HPDE6-E6E7 (cell line): ENCODE measurements around the gene RNU7-1.

ENCODE experiments used
- DNase-seq: peaks from one replicate; pipeline ENCODE4 v3.0.0; 2011; ENCODE audit warnings: missing footprints; ENCODE audit errors: extremely low spot score

The RNU7-1 gene

DNA sequence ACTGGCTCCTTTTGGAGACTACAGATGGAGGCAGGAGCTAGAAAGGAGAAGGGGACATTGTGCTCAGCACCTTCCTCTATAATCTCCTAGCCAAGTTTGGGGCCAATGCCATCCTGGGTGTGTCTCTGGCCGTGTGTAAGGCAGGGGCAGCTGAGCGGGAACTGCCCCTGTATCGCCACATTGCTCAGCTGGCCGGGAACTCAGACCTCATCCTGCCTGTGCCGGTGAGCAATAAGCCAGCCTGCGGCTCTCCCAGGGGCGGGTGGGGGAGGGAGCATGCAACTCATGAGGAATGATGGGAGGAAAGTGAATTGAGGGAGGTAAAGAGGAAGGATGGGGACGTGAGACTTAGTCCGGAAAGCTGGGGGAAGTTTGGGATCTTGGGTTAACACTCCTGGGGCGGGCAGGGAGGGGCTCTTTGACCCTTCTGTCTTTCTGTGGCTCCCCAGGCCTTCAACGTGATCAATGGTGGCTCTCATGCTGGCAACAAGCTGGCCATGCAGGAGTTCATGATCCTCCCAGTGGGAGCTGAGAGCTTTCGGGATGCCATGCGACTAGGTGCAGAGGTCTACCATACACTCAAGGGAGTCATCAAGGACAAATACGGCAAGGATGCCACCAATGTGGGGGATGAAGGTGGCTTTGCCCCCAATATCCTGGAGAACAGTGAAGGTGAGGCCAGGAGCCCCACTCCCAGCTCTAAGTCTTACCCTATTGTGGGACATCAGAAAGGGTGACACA, 26.0 kb upstream of the RNU7-1 start:
- no peak for DNase-seq

DNA sequence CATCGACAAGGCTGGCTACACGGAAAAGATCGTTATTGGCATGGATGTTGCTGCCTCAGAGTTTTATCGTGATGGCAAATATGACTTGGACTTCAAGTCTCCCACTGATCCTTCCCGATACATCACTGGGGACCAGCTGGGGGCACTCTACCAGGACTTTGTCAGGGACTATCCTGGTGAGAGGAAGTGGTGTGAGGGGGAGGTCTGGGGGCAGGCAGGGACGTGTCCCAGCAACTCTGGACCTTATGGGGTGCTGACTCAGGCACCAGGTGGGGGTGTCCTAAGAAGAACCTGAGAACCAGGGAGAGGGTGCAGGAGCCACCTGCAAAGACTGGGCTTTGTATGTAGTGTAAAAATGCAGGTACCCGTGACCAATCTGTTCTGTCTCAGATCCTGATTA, 24.0 kb upstream of the RNU7-1 start:
- peak; percentile 58 for DNase-seq

DNA sequence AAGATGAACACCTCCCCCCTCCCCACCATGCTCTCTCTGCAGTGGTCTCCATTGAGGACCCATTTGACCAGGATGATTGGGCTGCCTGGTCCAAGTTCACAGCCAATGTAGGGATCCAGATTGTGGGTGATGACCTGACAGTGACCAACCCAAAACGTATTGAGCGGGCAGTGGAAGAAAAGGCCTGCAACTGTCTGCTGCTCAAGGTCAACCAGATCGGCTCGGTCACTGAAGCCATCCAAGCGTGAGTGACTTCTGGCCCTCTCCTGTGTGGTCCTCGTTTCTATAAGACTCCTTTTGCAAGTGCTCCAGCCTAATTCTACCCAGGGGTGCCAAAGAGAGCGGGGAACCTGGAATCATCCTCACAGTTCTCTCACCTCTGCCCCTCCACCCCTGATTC, 22.1 kb upstream of the RNU7-1 start:
- DNase-seq: no peak

DNA sequence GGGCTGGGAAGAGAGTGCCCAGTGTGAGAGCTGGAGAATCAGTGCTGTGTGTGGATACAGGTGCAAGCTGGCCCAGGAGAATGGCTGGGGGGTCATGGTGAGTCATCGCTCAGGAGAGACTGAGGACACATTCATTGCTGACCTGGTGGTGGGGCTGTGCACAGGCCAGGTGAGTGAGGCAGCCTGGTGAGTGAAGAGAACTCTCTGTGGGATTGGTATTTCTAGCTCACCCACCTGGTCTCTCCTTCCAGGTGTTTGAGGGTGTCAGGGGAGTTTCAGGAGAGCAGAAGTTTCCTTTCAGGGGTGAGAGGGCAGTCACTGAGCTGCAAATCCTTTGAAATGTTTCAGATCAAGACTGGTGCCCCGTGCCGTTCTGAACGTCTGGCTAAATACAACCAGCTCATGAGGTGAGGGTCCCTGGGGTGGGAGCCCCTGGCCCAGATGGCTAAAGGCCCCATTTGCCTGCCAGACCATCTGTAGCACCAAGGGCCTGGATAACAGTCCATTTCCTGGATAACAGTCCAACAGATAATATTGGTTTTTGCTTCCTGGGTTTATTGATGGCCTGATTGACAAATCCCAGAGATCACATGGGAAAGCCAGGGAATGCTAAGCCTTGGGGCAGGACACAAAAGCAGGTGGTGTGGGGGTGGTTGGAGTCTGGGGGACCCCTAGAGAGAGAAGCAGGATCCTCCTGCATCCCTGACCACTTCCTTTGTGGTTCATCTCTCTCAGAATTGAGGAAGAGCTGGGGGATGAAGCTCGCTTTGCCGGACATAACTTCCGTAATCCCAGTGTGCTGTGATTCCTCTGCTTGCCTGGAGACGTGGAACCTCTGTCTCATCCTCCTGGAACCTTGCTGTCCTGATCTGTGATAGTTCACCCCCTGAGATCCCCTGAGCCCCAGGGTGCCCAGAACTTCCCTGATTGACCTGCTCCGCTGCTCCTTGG, 21.3 kb upstream of the RNU7-1 start:
- DNase-seq: no peak

DNA sequence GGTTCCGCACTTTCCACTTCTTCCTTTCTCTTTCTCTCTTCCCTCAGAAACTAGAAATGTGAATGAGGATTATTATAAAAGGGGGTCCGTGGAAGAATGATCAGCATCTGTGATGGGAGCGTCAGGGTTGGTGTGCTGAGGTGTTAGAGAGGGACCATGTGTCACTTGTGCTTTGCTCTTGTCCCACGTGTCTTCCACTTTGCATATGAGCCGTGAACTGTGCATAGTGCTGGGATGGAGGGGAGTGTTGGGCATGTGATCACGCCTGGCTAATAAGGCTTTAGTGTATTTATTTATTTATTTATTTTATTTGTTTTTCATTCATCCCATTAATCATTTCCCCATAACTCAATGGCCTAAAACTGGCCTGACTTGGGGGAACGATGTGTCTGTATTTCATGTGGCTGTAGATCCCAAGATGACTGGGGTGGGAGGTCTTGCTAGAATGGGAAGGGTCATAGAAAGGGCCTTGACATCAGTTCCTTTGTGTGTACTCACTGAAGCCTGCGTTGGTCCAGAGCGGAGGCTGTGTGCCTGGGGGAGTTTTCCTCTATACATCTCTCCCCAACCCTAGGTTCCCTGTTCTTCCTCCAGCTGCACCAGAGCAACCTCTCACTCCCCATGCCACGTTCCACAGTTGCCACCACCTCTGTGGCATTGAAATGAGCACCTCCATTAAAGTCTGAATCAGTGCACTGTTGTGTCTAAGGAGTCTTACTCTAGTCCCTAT, 20.4 kb upstream of the RNU7-1 start:
- DNase-seq: no peak

DNA sequence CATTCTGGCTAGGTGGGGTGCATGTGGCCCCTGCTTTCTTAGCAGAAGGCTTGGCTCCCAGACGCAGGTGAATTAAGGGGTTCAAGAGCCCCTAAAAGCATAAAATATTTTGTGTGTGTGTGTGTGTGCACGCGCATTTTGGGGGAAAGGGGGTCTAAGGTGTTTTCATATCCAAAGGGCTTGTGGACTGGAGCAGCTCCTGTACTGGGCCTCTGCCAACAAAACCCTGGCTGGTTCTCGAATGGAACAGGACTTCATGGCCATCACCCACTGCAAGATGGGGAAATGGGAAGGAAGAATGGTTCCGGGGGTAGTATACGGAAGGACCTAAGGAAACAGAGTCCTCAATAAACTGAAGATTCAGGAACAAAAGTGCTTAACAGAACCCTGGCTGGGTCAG, 19.8 kb upstream of the RNU7-1 start:
- DNase-seq: no peak

DNA sequence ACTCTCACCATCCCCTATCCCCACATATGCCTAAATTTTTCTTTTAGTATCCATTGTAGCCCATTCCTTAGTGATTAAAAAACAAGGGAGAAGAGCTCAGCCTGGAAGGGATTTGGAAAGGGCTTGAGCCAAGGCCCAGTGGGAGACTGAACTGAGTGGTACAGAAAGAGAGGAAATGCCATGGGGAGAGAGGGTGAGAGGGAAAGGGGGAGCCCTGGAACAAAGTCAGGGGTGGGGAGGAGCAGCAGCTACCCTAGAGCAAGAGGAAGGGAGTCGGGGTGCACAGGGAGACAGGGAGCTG, 18.4 kb upstream of the RNU7-1 start:
- DNase-seq: no peak

DNA sequence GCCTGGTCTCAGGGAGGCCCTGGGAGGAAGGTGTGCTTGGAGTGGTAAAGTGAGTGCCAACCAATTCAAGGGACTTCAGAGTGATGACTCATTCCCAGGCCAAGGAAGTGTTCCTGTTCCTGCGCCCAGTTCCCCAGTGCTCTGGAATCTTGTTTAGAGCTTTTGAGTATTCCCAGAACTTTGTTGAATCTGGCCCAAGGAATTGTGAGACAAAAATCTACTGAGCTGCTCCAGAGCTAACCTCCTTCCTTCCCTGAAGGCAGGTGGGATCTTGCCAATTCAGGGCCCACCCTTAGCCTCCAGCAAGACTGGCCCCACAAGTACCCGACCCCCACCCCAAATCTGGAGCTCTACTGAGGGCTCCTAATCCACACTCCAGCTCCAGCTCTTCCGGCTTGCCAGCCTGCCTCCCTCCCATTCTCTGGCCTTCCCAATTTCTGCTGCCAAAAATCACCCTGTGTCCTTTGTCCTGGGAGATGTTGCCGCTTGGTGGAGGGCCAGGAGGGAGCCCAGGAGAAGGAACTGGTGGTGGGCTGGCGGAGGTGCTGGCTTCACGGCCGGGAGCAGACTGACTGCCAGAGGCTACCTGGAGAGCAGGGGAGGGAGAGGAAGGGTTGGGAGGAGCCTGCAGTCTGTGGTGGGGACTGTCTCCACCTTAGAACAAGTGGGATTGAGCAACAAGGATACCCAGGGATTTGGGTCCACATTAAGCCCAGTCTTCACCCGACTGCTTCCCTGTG, 17.9 kb upstream of the RNU7-1 start:
- DNase-seq: no peak

DNA sequence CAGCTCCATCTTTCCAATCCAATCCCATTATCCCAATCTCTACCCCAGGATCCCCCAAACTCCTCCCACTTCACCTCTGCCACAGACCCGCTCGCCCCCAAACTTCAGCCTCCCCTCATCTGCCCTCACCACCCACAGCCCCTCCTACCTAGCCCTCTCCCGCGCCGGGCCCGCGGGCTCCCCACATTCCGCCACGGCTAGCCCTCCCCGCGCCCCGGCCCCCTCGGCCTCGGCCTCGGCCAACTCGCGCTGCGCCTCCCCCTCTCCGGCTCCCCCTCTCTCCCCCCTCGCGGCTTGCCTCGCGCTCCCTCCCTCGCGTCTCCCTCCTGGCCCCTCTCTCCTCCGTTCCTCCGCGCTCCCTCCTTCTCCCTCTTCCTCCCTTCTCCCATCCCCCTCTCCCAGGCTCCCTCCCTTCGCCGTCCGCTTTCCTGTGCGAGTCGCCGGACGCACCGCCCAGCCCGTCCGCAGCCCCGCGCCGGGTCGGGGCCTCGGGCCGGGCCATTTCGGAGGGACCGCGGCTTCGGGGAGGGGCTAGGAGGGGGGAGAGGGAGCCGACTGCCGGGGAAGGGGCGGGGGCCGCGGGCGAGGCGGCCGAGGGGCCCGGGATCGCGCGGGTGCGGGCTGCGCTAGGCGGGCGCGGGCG, 16.1 kb upstream of the RNU7-1 start, which contains the start of gene ATN1:
Gene ATN1, plus strand, starts transcription at position 581 of the 643 bp plus-strand sequence. CDS start 6,043 bp downstream, outside the sequence.
- DNase-seq: no peak

DNA sequence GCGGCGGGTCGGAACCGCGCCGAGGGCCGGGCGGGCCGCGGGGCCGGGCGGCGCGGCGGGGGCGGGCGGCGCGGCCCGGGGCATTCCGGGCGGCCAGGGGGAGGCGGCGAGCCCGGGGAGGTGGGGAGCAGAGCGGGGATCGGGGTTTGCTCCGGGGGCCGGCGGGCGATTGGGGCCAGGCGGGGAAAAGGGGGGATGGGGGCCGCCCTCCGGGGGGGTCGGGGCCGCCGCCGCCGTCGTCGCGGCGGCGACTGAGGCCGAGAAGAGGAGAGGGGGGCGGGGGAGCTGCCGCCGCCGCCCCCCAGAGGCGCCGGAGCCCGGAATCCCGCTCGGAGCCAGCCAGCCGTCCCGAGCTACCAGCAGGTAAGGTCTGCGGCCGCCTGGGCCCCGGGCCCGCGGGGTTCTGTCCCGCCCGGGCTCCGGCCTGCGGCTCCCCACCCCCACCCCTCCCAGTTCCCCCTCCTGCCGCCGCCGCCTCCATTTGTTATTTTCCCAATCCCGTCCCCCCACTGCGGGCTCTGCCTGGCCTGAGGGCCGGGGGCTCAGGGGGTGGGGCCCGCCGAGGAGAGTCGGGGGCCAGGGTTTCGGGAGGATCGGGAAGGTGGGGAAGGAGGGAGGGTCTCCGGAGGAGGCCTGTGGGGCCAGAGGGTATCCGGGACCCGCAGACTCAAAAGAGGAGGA, 15.5 kb upstream of the RNU7-1 start:
- DNase-seq: no peak

DNA sequence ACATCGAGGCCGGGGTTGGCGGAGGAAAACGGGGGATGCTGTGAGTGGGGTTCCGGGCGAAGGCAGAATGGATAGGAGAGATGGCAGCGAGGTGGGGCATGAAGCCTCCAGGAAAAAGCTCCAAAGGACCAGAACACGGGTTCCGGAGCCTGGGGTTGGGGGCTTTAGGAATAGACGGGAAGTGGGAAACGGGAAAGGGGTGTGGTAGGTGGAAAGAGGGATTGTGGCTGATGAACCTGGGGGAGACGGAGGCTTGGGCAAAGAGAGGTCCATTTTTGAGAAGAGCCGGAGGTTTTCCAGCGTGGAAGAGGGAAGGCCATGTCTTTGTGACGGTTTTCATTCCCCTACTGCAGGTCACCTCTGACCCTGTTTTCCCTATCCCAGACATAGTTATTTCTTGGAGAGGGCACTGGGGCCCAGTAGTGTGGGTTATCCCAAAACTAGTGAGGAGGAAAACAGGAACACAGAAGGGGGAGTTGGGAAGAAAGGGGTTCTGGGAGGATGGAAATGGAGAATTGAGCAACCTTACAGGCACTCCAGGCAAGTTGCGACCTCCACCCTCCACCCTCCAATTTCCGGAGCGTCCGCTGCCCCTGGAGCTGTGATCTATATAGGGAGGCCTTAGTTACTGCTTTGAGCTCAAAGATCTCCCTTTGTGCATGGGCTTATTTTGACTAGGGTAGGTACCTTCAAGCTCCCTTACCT, 14.8 kb upstream of the RNU7-1 start:
- DNase-seq: no peak

DNA sequence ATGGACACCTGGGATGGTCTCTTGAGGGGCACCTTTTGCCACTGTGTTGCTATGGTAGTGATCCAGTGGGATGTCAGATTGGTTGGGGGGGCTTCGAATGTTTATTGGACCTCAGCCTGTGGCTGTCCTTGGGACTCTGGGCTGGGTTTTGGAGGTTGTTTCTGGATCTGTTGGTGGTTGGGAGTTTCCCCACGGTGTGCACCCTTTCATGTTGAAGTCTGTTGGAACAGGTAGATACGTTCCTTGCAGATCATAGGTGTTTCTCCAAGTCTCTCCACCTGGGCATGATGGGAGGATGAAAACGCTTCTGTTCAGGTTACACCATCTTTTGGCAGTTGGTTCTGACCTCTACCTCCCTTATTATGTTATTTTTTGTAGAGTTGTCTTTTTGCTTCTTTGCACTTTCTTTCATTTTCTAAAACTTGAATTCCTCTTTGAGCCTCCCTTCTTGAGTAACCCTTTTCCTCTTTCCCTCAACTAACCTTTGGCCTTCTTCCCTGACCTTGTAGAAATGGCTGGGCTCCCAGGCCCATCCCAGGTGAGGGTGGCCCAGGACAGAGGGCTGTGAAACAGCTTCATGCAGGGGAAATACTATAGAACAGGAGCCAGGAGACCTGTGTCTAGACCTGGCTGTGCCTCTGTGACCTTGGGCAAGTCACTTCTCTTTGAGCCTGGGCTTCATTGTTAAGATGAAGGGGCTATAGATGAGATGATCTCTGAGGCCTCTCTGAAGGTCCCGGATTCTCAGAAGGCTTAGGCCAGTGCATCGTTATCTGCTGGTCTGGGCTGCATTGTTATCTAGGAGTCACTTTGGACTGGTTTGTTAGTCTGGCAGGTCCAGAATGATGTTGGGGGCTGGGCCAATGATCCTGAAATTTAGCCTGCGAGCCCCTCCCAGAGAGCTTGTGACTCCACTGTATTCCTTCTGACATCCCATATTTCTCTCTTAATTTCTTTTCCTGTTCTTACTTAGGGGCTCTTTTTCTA, 13.9 kb upstream of the RNU7-1 start:
- DNase-seq: no peak

DNA sequence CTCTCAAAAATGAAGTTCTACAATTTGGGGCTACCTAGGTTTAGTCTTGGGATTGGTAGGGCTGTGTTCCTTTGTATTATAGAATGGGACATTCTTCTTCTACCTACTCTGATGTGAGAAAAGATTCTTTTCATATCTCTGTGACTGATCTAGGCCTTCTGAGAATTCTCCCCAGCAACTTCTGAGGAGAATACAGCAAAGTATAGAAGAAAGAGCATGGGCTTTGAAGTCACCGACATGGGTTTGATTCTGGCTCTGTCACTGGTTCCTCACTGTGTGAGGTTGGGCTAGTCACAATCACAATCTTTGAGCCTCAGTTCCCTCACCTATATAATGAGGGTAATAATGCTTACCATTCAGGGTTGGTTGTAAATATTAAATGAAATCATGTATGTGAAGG, 10.8 kb upstream of the RNU7-1 start:
- DNase-seq: no peak

DNA sequence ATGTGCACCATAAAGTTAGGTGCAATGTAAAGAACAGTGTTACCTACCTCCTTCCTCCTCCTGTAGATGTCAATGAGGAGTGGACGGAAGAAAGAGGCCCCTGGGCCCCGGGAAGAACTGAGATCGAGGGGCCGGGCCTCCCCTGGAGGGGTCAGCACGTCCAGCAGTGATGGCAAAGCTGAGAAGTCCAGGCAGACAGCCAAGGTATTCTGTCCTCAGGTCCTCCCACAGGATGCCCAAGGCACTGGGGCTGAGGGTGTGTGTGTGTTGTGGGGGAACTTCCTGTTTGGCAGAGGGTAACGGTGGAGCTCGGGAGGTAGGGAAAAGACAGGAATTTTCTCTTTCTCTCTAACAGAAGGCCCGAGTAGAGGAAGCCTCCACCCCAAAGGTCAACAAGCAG, 9.5 kb upstream of the RNU7-1 start:
- no peak for DNase-seq

DNA sequence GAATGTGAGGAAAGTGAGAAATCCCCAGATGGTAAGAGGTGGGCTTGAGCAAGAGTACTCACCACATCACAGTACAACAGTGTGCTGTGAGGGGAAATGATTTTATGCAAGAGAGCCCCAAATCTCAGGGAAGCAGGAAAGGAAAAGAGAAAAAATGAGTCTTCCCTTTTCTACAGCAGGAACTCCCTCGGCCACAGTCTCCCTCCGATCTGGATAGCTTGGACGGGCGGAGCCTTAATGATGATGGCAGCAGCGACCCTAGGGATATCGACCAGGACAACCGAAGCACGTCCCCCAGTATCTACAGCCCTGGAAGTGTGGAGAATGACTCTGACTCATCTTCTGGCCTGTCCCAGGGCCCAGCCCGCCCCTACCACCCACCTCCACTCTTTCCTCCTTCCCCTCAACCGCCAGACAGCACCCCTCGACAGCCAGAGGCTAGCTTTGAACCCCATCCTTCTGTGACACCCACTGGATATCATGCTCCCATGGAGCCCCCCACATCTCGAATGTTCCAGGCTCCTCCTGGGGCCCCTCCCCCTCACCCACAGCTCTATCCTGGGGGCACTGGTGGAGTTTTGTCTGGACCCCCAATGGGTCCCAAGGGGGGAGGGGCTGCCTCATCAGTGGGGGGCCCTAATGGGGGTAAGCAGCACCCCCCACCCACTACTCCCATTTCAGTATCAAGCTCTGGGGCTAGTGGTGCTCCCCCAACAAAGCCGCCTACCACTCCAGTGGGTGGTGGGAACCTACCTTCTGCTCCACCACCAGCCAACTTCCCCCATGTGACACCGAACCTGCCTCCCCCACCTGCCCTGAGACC, 8.0 kb upstream of the RNU7-1 start:
- no peak for DNase-seq

DNA sequence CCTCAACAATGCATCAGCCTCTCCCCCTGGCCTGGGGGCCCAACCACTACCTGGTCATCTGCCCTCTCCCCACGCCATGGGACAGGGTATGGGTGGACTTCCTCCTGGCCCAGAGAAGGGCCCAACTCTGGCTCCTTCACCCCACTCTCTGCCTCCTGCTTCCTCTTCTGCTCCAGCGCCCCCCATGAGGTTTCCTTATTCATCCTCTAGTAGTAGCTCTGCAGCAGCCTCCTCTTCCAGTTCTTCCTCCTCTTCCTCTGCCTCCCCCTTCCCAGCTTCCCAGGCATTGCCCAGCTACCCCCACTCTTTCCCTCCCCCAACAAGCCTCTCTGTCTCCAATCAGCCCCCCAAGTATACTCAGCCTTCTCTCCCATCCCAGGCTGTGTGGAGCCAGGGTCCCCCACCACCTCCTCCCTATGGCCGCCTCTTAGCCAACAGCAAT, 7.4 kb upstream of the RNU7-1 start:
- DNase-seq: no peak

DNA sequence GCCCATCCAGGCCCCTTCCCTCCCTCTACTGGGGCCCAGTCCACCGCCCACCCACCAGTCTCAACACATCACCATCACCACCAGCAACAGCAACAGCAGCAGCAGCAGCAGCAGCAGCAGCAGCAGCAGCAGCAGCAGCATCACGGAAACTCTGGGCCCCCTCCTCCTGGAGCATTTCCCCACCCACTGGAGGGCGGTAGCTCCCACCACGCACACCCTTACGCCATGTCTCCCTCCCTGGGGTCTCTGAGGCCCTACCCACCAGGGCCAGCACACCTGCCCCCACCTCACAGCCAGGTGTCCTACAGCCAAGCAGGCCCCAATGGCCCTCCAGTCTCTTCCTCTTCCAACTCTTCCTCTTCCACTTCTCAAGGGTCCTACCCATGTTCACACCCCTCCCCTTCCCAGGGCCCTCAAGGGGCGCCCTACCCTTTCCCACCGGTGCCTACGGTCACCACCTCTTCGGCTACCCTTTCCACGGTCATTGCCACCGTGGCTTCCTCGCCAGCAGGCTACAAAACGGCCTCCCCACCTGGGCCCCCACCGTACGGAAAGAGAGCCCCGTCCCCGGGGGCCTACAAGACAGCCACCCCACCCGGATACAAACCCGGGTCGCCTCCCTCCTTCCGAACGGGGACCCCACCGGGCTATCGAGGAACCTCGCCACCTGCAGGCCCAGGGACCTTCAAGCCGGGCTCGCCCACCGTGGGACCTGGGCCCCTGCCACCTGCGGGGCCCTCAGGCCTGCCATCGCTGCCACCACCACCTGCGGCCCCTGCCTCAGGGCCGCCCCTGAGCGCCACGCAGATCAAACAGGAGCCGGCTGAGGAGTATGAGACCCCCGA, 6.8 kb upstream of the RNU7-1 start:
- DNase-seq: no peak
